B cell (primary cell): Measurements from ENCODE around the gene PLA2G2D.
"Not testable (repeated sequence)": the region's sequence is repeated elsewhere in the genome, so short reads cannot be mapped to it uniquely, and the experiment has no call there.

ENCODE experiments used
- EZH2 ChIP-seq: IDR thresholded peaks from 2 replicates; pipeline ENCODE4 v1.6.1; 2012; ENCODE audit warnings: borderline replicate concordance, low read depth, mild to moderate bottlenecking, moderate library complexity, low read length; ENCODE audit not compliant: insufficient read depth, poor library complexity, severe bottlenecking
- TF ChIP-seq, protein P1 (sequence below): fragments of 200-600 bp; IDR thresholded peaks from one replicate; pipeline ENCODE4 v1.8.0; 2022; ENCODE audit warnings: antibody characterized with exemption, mild to moderate bottlenecking

DNA sequence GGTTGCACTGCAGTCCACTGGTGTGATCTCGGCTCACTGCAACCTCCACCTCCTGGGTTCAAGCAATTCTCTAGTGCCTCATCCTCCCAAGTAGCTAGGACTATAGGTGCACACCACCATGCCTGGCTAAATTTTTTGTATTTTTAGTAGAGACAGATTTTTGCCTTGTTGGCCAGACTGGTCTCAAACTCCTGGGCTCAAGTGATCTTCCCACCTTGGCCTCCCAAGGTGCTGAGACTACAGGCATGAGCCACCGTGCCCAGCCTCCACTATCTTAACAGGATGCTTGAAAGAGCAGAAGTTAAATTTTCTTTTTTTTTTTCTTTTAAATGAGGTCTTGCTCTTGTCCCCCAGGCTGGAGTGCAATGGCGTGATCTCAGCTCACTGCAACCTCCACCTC, 11.2 kb upstream of the PLA2G2D start:
- TF ChIP-seq, protein P1, sequence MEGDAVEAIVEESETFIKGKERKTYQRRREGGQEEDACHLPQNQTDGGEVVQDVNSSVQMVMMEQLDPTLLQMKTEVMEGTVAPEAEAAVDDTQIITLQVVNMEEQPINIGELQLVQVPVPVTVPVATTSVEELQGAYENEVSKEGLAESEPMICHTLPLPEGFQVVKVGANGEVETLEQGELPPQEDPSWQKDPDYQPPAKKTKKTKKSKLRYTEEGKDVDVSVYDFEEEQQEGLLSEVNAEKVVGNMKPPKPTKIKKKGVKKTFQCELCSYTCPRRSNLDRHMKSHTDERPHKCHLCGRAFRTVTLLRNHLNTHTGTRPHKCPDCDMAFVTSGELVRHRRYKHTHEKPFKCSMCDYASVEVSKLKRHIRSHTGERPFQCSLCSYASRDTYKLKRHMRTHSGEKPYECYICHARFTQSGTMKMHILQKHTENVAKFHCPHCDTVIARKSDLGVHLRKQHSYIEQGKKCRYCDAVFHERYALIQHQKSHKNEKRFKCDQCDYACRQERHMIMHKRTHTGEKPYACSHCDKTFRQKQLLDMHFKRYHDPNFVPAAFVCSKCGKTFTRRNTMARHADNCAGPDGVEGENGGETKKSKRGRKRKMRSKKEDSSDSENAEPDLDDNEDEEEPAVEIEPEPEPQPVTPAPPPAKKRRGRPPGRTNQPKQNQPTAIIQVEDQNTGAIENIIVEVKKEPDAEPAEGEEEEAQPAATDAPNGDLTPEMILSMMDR, result not testable (repeated sequence)
- TF ChIP-seq EZH2, result not testable (repeated sequence)
